Activated gamma-delta T cell (primary cell): ENCODE results near the gene HPSE.
"Not testable (repeated sequence)": the region's sequence is repeated elsewhere in the genome, so short reads cannot be mapped to it uniquely, and the experiment has no call there.

Source experiments
- DNase-seq: peaks from one replicate; lab custom pipeline; 2025; lab: John Stamatoyannopoulos, UW

Gene HPSE

DNA sequence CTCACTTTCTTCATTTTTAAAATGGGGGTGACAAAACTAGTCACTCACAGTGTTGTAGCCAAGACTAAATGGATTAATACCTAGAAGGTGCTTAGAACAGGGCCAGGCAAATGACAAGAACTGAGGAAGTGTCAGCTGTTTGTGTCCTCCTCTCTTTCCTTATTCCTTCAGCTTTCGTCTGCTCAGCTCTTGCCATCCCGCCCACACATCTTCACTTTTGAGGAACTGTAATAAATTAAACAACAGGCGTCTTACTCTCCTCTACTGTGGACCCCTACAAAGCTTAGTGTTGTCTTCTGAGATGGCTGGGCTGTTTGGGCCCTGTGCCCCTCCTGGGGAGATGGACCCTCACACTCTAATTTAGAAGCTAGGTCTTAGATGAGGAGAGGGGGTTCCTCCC lies 2.7 kb downstream of the HPSE start:
- no peak for DNase-seq

DNA sequence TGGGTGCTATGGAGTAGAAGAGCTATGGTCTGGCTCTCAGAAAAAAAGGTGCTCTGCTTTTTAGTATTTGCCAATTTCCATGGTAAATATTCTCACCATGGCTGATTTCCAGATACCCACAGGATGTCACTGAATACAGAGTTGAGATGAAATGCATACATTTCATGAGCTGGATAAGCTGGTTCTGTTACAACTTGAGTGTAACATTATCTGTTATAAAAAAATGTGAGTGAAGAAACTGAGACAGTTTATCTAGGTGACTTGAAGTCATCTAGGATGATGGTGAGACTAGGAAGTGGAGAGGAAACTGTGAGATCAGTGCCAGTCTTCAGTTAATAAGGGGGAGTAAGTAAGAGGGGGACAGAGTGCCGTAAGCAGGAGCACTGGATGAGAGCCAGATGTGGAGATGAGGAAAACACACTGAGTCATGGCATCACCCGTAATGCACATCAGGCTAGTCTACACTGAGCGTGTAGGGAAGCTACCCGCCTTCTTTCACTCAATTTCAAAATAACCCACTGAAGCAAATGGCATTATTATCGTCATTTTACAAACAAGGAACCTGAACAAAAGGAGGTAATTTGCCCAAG lies 5.0 kb downstream of the HPSE start:
- no peak for DNase-seq

DNA sequence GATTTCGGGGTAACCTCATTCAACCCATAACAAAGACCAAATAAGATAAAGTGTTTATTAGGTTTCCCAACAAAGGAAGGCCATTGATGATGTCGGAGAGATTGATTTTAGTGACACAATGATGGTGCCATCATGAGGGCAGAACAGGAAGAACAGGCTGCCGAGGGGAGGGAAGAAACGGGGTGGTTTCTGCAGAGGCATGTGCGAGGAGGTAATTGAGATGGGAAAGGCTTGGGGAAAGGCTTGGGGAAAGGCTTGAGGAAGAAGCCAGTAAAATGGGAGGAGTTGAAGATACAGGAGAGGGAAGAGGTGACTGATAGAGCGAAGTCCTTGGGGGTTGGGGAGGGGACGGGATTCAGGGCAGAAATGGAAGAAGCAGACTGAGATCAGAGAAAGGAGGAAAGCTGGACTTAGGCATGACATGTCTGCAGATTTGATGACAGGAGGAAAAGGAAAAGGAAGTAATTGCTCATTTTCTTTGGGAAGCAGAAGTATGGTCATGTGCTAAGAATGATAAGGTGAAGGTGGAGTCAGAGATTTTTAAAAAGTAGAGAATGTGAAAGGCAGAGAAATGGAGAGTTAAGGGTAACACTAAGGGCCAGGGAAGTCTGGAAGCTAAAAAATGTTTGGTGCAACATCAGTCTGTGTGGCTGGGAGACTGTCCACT lies 6.0 kb downstream of the HPSE start:
- DNase-seq: no peak

DNA sequence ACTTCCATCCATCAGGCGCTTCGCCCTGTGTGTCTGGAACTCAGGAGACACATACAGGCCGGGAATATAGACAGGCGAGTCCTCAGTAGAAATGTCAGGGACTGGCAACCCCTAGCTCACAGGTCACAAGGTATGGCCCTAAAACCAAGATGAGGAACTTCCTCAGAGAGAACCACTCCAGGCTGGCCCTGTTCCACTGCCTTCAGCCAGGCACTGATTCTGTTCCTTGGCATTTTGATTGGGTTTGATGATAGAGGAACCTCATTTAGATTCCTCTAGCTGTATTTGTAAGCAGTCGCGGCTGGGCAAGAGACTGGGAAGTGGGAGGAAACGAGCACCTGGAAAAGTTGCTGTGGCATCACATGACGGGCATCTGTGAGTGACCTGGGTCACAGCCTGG lies 8.1 kb downstream of the HPSE start:
- DNase-seq: no peak

DNA sequence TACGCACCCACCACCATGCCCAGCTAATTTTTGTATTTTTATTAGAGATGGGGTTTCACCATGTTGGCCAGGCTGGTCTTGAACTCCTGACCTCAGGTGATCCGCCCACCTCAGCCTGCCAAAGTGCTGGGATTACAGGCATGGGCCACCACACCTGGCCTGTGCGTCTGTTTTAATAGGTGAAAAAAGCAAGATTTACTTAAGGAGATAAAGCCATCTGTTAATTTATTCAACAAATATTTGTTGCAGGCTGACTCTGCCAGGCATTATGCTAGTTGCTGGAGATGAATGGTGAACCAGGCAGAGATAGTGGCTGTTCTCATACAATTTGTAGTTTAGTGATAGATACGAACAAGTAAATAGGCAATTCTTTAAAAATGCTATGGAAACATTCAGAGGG lies 9.3 kb downstream of the HPSE start:
- not testable (repeated sequence) for DNase-seq

DNA sequence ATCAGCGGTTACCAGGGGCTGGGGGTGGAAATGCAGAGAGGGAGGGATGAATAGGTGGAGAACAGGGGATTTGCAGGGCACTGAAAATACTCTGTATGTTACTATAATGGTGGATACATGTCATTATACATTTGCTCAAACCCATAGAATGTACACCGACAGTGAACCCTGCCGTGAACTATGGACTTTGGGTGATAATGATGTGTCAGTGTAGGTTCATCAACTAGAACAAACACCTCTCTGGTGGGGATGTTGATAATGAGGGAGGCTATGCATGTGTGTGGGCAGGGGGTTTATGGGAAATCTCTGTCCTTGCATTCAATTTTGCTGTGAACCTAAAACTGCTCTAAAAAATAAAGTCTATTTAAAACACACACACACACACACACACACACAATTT lies 11.5 kb downstream of the HPSE start:
- DNase-seq: no peak

DNA sequence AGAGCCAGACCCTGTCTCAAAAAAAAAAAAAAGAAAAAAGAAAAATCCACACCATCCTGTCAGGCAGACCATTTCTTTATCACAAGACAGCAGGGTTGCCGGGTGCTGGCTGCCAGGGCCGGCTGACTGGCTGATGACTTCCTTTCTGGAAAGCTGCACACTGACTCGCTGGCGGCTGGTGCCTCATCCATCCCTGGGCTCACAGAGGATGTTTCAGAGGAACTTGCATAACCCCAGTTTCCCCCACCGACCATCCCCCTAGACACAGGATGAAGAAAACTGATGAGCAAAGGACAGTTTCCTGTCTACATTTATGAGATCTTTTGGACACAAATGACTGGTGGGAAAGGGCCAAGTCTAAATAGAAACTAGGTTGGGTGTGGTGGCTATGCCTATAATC lies 14.1 kb downstream of the HPSE start:
- no peak for DNase-seq

DNA sequence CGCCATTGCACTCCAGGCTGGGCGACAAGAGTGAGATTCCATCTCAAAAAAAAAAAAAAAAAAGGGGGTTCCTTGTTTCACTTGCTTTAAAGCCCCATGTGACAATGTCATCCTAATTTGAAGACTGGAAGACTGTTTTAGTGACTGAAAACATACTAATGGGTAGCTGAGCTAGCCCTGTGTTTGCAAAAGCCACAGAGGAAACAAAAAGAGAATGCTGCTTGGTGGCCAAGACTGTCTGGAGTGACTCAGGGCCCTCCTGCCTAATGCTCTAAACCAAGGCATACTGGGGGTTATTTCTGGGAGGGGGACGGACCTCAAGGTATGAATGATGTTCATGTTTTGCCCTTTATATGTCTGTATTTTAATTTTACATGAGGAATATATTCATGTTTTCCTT lies 16.0 kb downstream of the HPSE start:
- no peak for DNase-seq

DNA sequence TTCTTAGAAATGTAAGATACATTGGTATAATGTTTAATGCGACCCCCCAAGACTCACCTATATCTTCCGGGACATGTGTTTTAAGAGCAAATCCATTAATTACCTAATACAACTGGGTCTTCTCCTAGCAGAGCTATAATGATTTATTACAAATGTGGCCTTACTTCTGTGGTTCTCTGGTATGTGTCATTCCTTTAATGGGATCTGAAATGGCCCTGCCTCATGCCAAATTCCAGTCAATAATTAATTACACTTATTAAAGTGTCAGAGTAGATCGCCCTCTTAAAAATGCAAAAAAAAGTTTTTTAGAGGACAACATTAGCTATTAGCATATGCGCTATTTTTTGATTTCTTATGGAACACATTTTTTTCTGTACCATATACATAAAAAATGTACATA lies 17.0 kb downstream of the HPSE start:
- DNase-seq: no peak

DNA sequence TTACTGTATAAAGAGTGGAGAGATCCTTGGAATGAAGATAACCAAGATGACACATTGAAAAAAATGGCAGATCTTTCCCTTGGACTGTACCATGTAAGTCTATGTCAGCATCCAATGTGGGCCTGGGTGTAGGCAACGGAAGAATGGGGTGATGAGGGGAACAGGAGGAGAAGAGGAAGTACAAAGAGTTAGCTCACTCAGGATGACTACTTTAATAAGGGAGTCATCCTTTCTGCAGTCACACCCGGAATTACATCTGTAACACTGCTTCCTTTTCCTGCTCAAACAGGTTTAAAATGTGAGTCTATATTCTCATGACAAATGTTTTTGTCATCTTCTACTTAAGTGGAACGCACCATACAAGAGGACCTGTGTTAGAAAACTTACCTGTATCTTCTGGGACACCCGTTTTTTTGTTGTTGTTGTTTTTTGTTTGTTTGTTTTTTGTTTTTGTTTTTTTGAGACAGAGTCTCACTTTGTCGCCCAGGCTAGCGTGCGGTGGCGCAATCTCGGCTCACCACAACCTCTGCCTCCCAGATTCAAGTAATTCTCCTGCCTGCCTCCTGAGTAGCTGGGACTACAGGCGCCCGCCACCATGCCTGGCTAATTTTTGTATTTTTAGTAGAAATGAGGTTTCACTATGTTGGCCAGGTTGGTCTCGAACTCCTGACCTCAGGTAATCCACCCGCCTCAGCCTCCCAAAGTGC lies 18.0 kb downstream of the HPSE start:
- no peak for DNase-seq

DNA sequence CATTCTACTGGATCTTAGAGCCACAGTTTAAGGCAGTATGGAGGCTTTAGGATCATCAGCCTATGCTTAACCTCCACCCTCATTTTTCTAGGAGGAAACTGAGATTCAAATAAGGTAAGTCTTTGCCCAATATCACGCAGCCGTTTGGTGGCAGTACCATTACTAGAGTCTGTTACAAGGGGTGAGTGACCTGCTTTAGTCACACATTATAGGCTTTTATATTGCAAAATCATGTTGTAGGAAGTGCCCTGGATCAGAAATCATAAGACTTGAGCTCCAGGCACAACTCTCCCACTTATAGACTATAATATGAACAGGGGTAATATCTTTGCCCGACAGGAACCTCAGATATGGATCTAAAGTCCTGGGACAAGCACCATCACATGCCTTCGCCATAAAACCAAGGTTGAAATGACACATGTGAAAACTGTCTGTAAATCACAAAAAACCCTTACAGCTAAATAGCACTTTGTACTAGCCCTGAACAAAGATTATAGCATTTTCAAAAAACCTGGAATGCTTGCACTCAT lies 19.2 kb downstream of the HPSE start:
- DNase-seq: no peak

DNA sequence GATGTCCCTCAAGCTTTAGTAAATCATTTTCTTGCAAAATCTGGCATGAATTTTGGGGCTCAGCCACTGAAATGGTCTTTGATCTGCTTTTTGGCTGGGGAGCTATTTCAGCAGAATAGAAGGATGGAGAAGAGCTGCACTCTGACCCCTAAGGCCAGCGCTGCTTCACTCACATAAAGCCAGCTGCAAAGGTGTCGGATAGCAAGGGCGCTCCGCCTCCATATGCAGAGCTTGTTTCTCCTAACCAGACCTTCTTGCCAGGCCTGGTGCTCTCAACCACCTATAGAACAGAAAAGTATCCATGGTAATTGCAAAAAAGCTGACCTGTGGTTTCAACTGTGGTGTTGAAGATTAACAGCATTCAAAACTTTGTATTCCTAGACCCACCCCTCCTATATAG lies 26.0 kb downstream of the HPSE start:
- no peak for DNase-seq

DNA sequence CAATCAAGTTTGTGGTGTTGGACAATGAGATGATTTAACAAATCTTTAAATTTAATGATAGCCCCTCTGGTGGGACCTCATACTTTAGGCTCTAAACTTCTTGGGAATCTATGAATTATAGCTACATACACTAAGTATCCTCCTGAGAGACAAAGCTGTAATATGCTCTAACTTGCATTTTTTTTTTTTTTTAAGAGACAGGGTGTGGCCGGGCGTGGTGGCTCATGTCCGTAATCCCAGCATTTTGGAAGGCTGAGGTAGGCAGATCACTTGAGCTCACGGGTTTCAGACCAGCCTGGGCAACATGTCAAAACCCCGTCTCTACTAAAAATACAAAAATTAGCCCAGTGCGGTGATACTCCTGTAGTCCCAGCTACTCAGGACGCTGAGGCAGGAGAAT lies 26.7 kb downstream of the HPSE start:
- DNase-seq: no peak

DNA sequence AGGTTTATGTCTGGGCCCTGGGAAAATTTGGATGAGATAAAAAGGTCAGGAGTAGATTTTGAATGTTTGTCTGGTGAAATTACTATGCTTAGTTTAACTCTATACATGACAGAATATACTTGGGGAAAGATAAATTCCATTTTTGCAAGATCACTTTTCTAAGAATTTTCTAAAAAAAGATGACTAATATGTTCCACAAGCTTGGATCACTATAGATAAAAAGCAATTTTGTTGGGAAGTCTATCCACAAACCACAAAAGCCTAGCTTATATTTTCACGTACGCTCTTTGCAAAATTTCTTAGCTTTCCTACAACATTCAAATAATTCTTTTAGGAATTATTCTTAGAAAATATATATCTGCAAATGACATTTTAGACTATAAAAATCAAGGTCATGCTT lies 29.5 kb downstream of the HPSE start:
- no peak for DNase-seq

DNA sequence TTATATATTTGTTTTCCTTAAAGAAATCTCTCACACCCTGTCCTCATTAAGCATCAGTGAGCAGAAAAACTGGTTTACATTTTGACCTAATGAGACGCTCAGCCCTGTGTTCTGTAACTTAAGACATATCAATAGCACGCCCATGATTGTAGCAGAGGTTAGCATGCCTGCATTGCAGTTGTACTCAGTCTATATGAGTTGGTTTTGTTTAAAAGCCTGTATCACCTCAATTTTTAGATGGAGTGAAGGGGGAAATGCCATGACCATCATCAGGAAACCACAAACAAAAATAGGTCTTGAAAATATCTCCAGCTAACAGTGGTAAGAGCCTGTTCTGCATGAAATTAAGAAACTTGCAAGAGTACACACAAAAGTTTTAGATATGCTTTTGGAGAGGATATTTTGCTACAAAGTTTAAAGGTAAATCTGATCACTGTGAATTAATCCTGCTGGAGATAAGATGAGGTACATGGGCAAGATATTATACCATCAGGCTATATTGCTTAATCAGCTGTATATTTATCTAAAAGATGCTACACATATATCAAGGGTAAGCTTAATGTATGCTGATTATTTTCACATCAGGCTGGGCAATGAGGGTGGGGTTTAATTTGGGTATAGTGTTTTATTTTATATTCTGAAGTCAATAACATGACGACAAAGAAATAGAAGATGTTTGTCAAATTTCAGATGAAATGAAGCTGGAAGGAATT lies 36.9 kb downstream of the HPSE start:
- DNase-seq: no peak

DNA sequence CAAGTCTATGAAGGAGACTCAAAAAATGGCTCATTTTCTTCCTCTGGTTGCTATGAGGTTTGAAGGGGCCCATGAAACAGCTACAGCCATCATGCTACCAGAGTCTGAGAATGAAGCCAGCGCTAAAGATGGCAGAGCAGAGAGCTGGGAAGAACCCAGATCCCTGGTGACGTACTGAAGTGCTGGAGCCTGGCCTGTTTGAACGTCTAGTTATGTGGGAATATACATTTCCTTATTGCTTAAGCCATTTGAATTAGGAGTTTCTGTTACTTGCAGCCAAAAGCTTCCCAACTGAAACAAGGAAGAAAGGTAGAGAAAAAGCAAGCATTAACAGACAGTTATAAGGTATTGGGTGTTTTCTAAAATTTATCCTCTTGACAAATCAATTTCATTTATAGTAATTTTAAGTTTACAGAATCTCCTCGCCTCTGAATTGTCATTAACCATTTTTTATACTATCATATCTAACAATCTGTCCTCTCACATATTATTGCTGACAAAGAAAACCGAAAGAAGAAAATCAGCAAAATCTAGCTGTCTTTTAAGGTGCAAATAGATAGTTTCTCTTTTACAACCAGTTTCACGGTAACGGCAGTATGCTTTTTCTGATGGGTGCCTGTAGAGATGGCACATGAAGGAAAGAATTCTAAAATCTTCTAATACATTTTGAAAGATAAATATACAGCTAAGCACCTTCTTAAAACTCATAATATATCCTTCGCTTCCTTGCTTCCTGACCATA lies 41.2 kb downstream of the HPSE start:
- no peak for DNase-seq

DNA sequence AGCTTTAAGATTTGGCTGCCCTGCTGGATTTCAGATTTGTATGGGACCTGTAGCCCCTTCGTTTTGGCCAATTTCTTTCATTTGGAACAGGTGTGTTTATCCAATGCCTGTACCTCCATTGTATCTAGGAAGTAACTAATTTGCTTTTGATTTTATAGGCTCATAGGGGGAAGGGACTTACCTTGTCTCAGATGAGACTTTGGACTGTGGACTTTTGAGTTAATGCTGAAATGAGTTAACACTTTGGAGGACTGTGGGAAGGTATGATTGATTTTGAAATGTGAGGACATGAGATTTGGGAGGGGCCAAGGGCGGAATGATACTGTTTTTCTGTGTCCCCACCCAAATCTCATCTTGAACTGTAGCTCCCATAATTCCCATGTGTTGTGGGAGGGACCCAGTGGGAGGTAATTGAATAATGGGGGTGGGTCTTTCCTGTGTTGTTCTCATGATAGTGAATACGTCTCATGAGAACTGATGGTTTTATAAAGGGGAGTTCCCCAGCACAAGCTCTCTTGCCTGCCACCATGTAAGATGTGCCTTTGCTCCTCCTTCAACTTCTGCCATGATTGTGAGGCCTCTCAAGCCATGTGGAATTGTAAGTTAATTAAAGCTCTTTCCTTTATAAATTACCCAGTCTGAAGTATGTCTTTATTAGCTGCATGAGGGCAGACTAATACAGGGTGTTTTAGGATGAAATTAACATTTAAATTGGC lies 44.4 kb downstream of the HPSE start:
- DNase-seq: not testable (repeated sequence)

DNA sequence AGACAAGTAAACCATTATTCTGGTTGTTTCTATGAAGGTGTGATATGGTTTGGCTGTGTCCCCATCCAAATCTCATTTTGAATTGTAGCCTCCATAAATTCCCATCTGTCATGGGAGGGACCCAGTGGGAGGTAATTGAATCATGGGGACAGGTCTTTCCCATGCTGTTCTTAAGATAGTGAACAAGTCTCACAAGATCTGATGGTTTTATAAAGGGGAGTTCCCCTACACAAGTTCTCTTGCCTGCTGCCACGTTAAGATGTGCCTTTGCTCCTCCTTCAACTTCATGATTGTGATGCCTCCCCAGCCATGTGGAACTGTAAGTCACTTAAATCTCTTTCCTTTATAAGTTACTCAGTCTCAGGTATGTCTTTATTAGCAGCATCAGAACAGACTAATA lies 46.3 kb downstream of the HPSE start:
- not testable (repeated sequence) for DNase-seq

DNA sequence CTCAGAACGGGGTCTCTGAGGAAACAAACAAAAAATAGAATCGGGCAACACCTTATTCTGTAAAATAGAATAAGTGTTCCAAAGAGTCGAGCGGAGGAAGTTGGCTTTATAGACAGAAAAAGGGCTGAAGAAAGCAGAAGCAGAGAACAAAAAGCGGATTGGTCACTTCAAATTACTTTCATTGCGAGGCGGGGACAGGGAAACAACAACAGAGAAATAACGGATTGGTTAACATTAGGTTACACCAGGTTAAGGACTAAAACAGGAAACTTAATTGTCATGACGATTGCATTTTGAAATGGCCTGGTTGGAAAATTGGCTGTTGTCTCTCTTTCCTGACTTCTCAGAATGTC lies 49.6 kb downstream of the HPSE start:
- DNase-seq: no peak

DNA sequence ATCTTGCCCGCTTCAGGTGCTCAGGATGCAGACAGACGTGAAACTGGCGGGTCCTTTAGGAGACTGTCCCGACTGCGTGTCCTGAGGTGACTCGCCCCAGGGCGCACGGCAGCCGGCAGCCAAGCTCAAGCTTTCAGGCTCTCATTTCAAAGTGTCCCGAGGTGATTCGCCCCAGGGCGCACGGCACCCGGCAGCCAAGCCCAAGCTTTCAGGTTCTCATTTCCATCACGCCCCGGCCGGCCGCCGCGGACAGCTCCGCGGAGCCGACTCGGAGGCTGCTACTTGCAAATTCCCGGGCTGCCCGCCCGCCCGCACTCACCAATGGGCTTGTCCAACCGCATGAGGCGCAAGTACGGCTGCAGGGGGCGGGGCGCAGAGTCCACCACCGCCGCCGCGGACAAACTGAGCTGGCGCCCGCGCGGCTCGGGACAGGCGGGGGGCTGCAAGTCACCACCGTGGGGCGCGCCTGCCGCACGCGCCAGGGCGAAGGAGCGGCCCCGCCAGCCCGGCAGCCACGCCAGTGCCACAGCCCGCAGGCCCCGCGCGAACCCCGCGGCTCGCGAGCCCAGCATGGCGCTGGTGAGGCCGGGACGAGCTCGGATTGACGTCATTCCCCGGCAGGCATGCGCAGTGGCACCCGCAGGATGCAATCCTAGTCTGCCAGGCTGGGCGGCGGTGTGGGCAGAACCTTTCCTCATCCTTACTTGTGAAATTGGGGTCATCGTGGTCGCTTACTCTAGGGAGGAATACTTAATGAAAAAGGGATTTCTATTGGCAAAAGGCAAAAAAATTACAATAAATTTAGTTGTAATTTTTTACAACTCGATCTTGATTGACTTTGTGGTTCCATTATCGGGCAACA lies 50.2 kb downstream of the HPSE start, which contains the start of gene COQ2:
Gene COQ2 (minus strand): TSS at position 606 of the 862 bp plus-strand sequence. CDS start 34 bp downstream, at position 572.
- peak; percentile 92 for DNase-seq
